AG04450 (cell line): ENCODE data around the gene UBALD1. TPM values are rescaled to one million over a fixed set of nuclear protein-coding genes. Genes with fewer than 3 reads are reported as not detected.

ENCODE experiments used
- CTCF ChIA-PET: fragments of 300-600, 350-600 bp; formaldehyde crosslinking; extraction: SDS; loops from one replicate; lab custom pipeline; 2022; ENCODE audit warnings: antibody characterized with exemption, inconsistent platforms; lab: Charles Lee
- POLR2A ChIA-PET: fragments of 350-600 bp; formaldehyde crosslinking; extraction: SDS; loops from one replicate; lab custom pipeline; 2021; ENCODE audit warnings: antibody characterized with exemption, inconsistent platforms; lab: Yijun Ruan, JAX
- DNase-seq: peaks from one replicate; pipeline ENCODE4 v3.0.0-alpha.2; 2011; ENCODE audit warnings: low read depth, low spot score
- H3K27ac ChIP-seq: one replicate; pipeline ENCODE4 v1.5.1; 2012; ENCODE audit warnings: low read depth, low read length, control low read depth
- H3K27me3 ChIP-seq: one replicate; pipeline ENCODE4 v1.6.0; 2012; ENCODE audit warnings: low read length; ENCODE audit not compliant: control insufficient read depth, insufficient read depth
- H3K4me3 ChIP-seq: 2 replicates; pipeline ENCODE4 v1.5.1; 2011; ENCODE audit warnings: mild to moderate bottlenecking, low read depth, low read length, control low read depth
- H3K9me3 ChIP-seq: 2 replicates; pipeline ENCODE4 v1.5.1; 2012; ENCODE audit warnings: low read length; ENCODE audit not compliant: control insufficient read depth, insufficient read depth
- CTCF ChIP-seq: IDR thresholded peaks from 2 replicates; pipeline ENCODE4 v1.5.1; 2011; ENCODE audit warnings: low read depth, low read length, control low read depth, inconsistent platforms
- polyA plus RNA-seq: library from polyadenylated mRNA; depleted of rRNA; stranded (reverse); fragments of >200 nt; gene quantifications from 2 replicates; pipeline ENCODE4 v1.2.3, GENCODE V29; 2011

UBALD1 gene
- polyA plus RNA-seq, 1 experiment, result 4.1 TPM

- no peak for TF ChIP-seq CTCF
- Histone ChIP-seq H3K9me3 (no peaks in the 10 kb centered on the region), H3K27me3 (peaks cover 13% of the 10 kb centered on the region), H3K4me3 (no peak overlapping the region), H3K27ac (no peak overlapping the region)
- ChIA-PET POLR2A (no interaction called here), CTCF (interaction anchor here (1.8 kb wide), 1 partner anchor 15 kb away, joined by 5 read pairs; no protein-coding TSS in a partner anchor)
- no peak for DNase-seq
These were observed 43.9 kb downstream of the UBALD1 start for GRCh38 chr16:4570688-4571321.

- CTCF ChIA-PET, result interaction anchor here (1.8 kb wide), 1 partner anchor 16 kb away, joined by 5 read pairs; no protein-coding TSS in a partner anchor
- peaks cover 15% of the 10 kb centered on the region for H3K27me3 ChIP-seq
- POLR2A ChIA-PET, result interaction anchor here (0.7 kb wide), 1 partner anchor 21 kb away, joined by 4 read pairs; no protein-coding TSS in a partner anchor
- no peak for DNase-seq
- no peak for TF ChIP-seq CTCF
- no peak overlapping the region for H3K4me3 ChIP-seq
- H3K9me3 ChIP-seq, result no peaks in the 10 kb centered on the region
- H3K27ac ChIP-seq, result no peak overlapping the region
These were observed 44.6 kb downstream of the UBALD1 start for GRCh38 chr16:4570086-4570485.

- no peak overlapping the region for H3K4me3 ChIP-seq
- peaks cover 33% of the 10 kb centered on the region for H3K27me3 ChIP-seq
- ChIA-PET CTCF (no interaction called here), POLR2A (no interaction called here)
- H3K27ac ChIP-seq, result no peak overlapping the region
- no peak for TF ChIP-seq CTCF
- H3K9me3 ChIP-seq, result no peaks in the 10 kb centered on the region
- no peak for DNase-seq
These were observed 48.5 kb downstream of the UBALD1 start for GRCh38 chr16:4566144-4566543.

GRCh38 chr16:4564661-4565267 is 49.9 kb downstream of the UBALD1 start:
- Histone ChIP-seq H3K4me3 (no peak overlapping the region), H3K9me3 (no peaks in the 10 kb centered on the region), H3K27me3 (peaks cover 29% of the 10 kb centered on the region), H3K27ac (no peak overlapping the region)
- ChIA-PET POLR2A (no interaction called here), CTCF (no interaction called here)
- no peak for DNase-seq
- TF ChIP-seq CTCF, result no peak

GRCh38 chr16:4561596-4561995 is 53.1 kb downstream of the UBALD1 start:
- POLR2A ChIA-PET, result no interaction called here
- H3K4me3 ChIP-seq, result no peak overlapping the region
- no peak for DNase-seq
- H3K9me3 ChIP-seq, result no peaks in the 10 kb centered on the region
- CTCF ChIA-PET, result interaction anchor here (1.0 to 2.7 kb wide), 3 partner anchors 13 to 30 kb away, joined by 3 to 17 read pairs (median 3); no protein-coding TSS in a partner anchor
- TF ChIP-seq CTCF, result no peak
- peaks cover 28% of the 10 kb centered on the region for H3K27me3 ChIP-seq
- no peak overlapping the region for H3K27ac ChIP-seq
